GM08714 (cell line): Measurements from ENCODE around the gene TROAP.
A peak's percentile ranks its signal among the peaks of the same experiment; 100 is the strongest.
"Not testable (repeated sequence)": the region's sequence is repeated elsewhere in the genome, so short reads cannot be mapped to it uniquely, and the experiment has no call there.

Experiments
- H3K4me3 ChIP-seq: fragments of 200-500 bp; sonication (Bioruptor generic); 2 replicates; pipeline ENCODE4 v1.5.1; 2014; ENCODE audit warnings: mild to moderate bottlenecking, low read length, inconsistent platforms
- ZNF274 ChIP-seq: IDR thresholded peaks from 2 replicates; pipeline ENCODE4 v1.6.1; 2012; ENCODE audit warnings: mild to moderate bottlenecking, low read depth, low read length

The TROAP gene

GRCh38 chr12:49309386-49309785, 13.7 kb upstream of the TROAP start:
- TF ChIP-seq ZNF274 = no peak

DNA sequence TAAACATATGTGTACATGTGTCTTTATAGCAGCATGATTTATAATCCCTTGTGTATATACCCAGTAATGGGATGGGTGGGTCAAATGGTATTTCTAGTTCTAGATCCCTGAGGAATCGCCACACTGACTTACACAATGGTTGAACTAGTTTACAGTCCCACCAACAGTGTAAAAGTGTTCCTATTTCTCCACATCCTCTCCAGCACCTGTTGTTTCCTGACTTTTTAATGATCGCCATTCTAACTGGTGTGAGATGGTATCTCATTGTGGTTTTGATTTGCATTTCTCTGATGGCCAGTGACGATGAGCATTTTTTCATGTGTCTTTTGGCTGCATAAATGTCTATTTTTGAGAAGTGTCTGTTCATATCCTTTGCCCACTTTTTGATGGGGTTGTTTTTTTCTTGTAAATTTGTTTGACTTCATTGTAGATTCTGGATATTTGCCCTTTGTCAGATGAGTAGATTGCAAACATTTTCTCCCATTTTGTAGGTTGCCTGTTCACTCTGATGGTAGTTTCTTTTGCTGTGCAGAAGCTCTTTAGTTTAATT, 12.5 kb upstream of the TROAP start:
- H3K4me3 ChIP-seq = not testable (repeated sequence)

More at GRCh38 chr12:49309386-49309785, 13.7 kb upstream of the TROAP start:
- no peak overlapping the region for H3K4me3 ChIP-seq

- TF ChIP-seq ZNF274 = no peak
- H3K4me3 ChIP-seq = no peak overlapping the region
Measured at GRCh38 chr12:49314811-49315210, 8.2 kb upstream of the TROAP start.

- not testable (repeated sequence) for H3K4me3 ChIP-seq
Measured at GRCh38 chr12:49317118-49317517, 5.9 kb upstream of the TROAP start.

DNA sequence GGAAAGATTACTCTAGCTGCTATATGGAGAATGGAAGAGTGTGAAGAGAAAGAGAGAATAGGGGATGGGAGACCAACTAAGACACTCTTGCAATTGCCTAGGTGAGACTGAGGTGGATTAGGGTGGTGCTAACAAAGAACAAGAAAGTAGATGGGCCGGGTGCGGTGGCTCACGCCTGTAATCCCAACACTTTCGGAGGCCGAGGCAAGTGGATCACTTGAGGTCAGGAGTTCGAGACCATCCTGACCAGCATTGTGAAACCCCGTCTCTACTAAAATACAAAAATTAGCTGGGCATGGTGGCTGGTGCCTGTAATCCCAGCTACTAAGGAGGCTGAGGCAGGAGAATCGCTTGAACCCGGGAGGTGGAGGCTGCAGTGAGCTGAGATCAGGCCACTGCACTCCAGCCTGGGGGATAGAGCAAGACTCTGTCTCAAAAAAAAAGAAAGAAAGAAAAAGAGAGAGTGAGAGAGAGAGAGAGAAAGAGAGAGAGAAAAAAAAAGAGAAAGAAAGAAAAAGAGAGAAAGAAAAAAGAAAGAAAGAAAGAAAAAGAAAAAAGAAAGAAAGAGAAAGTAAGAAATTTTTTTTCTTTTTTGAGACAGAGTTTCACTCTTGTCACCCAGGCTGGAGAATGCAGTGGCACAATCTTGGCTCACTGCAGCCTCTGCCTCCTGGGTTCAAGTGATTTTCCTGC, 2.5 kb upstream of the TROAP start:
- H3K4me3 ChIP-seq = not testable (repeated sequence)

DNA sequence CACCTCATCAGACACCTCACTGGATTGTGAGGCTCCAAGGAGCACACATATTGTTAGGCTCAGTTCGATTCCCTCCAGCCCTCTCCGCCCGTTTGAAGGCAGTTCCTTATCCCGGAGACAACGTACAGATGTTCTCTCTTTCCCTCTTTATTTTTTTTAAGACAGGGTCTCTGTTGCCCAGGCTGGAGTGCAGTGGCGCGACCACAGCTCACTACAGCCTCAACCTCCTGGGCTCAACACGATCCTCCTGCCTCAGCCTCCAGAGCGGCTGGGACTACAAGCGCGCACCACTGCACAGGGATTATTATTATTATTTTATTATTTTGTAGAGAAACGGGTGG, 718 bp upstream of the TROAP start:
- H3K4me3 ChIP-seq = peak overlapping the region; percentile 75
- no peak for TF ChIP-seq ZNF274

DNA sequence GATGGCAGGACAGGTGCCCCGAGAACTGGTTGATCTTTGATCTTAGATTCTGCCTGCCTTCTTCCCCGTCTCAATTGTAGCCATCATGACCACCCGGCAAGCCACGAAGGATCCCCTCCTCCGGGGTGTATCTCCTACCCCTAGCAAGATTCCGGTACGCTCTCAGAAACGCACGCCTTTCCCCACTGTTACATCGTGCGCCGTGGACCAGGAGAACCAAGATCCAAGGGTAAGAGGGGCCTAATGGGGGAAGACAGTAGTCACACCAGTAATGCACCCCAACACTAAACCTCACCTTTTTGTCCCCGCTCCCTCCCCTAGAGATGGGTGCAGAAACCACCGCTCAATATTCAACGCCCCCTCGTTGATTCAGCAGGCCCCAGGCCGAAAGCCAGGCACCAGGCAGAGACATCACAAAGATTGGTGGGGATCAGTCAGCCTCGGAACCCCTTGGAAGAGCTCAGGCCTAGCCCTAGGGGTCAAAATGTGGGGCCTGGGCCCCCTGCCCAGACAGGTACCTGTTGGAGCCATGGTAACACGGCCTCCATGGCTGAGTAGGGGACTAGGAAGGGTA, 556 bp downstream of the TROAP start:
- no peak for TF ChIP-seq ZNF274
- H3K4me3 ChIP-seq = peak overlapping the region; percentile 86

- no peak overlapping the region for H3K4me3 ChIP-seq
- no peak for TF ChIP-seq ZNF274
Measured at GRCh38 chr12:49325606-49326005, 2.6 kb downstream of the TROAP start.

DNA sequence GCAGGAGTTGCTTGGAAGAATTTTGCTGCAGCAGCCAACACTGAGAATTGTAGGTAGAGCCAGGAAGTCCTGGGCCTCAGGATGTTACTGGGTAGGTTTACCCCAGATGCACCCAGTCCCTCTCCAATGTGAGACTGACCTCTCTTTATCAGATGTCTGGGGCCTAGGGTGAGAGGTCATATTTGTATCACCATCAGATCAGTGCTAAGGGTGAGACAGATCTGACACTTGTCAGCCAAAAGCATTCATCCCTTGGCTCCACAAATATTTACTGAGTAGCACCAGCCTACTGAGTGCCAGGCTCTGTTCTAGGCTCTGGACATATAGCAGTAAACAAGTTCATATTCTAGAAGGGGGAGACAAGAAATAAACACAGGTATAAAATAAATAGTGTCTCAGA, 4.3 kb downstream of the TROAP start:
- no peak for TF ChIP-seq ZNF274
- no peak overlapping the region for H3K4me3 ChIP-seq

- no peak for TF ChIP-seq ZNF274
- no peak overlapping the region for H3K4me3 ChIP-seq
Measured at GRCh38 chr12:49327887-49328286, 4.8 kb downstream of the TROAP start.

DNA sequence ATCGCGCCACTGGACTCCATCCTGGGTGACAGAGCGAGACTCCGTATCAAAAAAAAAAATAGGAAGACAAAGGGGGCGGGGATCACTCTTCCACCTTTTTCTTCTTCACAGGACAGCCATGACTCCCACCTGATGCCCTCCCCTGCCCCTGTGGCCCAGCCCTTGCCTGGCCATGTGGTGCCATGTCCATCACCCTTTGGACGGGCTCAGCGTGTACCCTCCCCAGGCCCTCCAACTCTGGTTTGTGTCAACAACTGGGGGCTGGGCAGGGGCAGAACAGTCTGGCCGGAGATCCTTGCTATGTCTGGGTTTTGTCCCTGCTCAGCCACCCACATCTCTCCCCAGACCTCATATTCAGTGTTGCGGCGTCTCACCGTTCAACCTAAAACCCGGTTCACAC, 5.8 kb downstream of the TROAP start:
- no peak for TF ChIP-seq ZNF274
- no peak overlapping the region for H3K4me3 ChIP-seq

- no peak overlapping the region for H3K4me3 ChIP-seq
- no peak for TF ChIP-seq ZNF274
Measured at GRCh38 chr12:49330032-49330619, 7.1 kb downstream of the TROAP start.

DNA sequence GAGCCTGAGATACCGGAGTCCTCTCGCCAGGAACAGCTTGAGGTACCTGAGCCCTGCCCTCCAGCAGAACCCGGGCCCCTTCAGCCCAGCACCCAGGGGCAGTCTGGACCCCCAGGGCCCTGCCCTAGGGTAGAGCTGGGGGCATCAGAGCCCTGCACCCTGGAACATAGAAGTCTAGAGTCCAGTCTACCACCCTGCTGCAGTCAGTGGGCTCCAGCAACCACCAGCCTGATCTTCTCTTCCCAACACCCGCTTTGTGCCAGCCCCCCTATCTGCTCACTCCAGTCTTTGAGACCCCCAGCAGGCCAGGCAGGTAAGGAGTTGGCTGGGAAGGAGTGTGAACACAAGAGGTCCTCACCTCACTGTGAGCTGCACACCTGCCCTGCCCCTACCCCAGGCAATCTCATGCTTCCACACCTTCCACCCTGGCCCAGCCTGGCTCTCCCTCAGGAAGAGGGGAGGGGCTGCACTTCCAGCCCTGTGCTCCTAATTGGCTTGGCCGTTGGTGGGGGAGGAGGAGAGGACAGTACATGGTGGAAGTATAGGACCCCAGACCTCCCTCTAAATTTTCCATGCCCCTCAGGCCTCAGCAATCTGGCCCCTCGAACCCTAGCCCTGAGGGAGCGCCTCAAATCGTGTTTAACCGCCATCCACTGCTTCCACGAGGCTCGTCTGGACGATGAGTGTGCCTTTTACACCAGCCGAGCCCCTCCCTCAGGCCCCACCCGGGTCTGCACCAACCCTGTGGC, 7.8 kb downstream of the TROAP start:
- TF ChIP-seq ZNF274 = no peak
- H3K4me3 ChIP-seq = no peak overlapping the region

GRCh38 chr12:49331380-49332222, 8.5 kb downstream of the TROAP start:
- H3K4me3 ChIP-seq = no peak overlapping the region
- no peak for TF ChIP-seq ZNF274
